Suprapubic skin (tissue), 4 donors: ENCODE results near the gene DNAJC1.

Source experiments
- CTCF ChIP-seq, 2 donors: fragments of 200-600 bp in 1 of 2; fragments of 450-650 bp in 1 of 2; sonication (generic) in 1 of 2; IDR thresholded peaks; one replicate each; pipeline ENCODE4 v1.5.1; 2016 to 2019; ENCODE audit warnings: antibody characterized with exemption in 2 of 2, mild to moderate bottlenecking in 1 of 2, moderate library complexity in 1 of 2
- EP300 ChIP-seq: sonication (generic); formaldehyde crosslinking; IDR thresholded peaks from one replicate; pipeline ENCODE4 v1.6.1; 2017; ENCODE audit warnings: antibody characterized with exemption
- POLR2A ChIP-seq, 2 donors: fragments of 450-650 bp; IDR thresholded peaks; one replicate each; pipeline ENCODE4 v1.6.1; 2017; ENCODE audit warnings: antibody characterized with exemption in 2 of 2, mild to moderate bottlenecking in 2 of 2, moderate library complexity in 2 of 2
- POLR2AphosphoS5 ChIP-seq, 3 donors: sonication (generic); formaldehyde crosslinking; IDR thresholded peaks; one replicate each; pipeline ENCODE4 v1.6.1; 2017; ENCODE audit warnings: antibody characterized with exemption in 3 of 3

- no peak for TF ChIP-seq CTCF (IDR thresholded peaks at IDR 0.05)
- TF ChIP-seq POLR2AphosphoS5 (IDR thresholded peaks at IDR 0.05) = no peak
- TF ChIP-seq POLR2A (IDR thresholded peaks at IDR 0.05) = no peak
- TF ChIP-seq EP300 = no peak
Observed at GRCh38 chr10:21831986-21832820, 171.3 kb downstream of the DNAJC1 start.
